HepG2 (cell line): ENCODE results near the gene EEFSEC.

ENCODE experiments used
- CTCF ChIP-seq: sonication (generic); formaldehyde crosslinking; IDR thresholded peaks from 2 replicates; pipeline ENCODE4 v1.5.0; 2020; ENCODE audit warnings: mild to moderate bottlenecking, missing genetic modification reagents, moderate library complexity
- HDAC6 ChIP-seq: fragments of 200-600 bp; sonication (generic); IDR thresholded peaks from 2 replicates; pipeline ENCODE4 v1.7.0; 2017; ENCODE audit warnings: mild to moderate bottlenecking, antibody characterized with exemption, low read length, low read depth
- SIN3A ChIP-seq: IDR thresholded peaks from 2 replicates; pipeline ENCODE4 v1.6.1; 2011; ENCODE audit warnings: low read depth, mild to moderate bottlenecking, control low read depth, low read length, borderline replicate concordance
- ZBTB20 ChIP-seq: sonication (generic); formaldehyde crosslinking; IDR thresholded peaks from 2 replicates; pipeline ENCODE4 v1.8.1; 2023; ENCODE audit warnings: missing genetic modification reagents, low read depth, mild to moderate bottlenecking, borderline replicate concordance

- no peak for TF ChIP-seq ZBTB20 (CRISPR knock-in tag)
- no peak for TF ChIP-seq CTCF (CRISPR knock-in tag)
- TF ChIP-seq HDAC6: no peak
- no peak for TF ChIP-seq SIN3A
Measured at GRCh38 chr3:128273841-128274573, 120.7 kb downstream of the EEFSEC start.
